GM10248 (cell line): ENCODE measurements around the gene SLAMF8.

Experiments
- CTCF ChIA-PET: fragments of 300-600 bp; sonication (Branson Sonifier 250); formaldehyde crosslinking; extraction: SDS; loops from one replicate; lab custom pipeline; 2021; ENCODE audit warnings: antibody characterized with exemption; lab: Yijun Ruan, JAX
- POLR2A ChIA-PET: fragments of 350-650 bp; sonication (Branson Sonifier 250); formaldehyde crosslinking; extraction: SDS; loops from one replicate; lab custom pipeline; 2020; ENCODE audit warnings: antibody characterized with exemption; lab: Yijun Ruan, JAX
- DNase-seq: peaks from one replicate; pipeline ENCODE4 v3.0.0; 2012; ENCODE audit errors: extremely low spot score
- TF ChIP-seq, protein P1 (sequence below): IDR thresholded peaks from 2 replicates; pipeline ENCODE4 v1.5.1; 2012; ENCODE audit warnings: mild to moderate bottlenecking, low read depth; ENCODE audit errors: extremely low read depth, missing control alignments, control extremely low read depth

The SLAMF8 gene

GRCh38 chr1:159849626-159850366, 23.1 kb downstream of the SLAMF8 start:
- ChIA-PET POLR2A (no interaction called here), CTCF (interaction anchor here (1.3 to 1.7 kb wide), 3 partner anchors 8 to 21 kb away, joined by 3 to 5 read pairs (median 3); no protein-coding TSS in a partner anchor)
- no peak for DNase-seq
- TF ChIP-seq, protein P1, sequence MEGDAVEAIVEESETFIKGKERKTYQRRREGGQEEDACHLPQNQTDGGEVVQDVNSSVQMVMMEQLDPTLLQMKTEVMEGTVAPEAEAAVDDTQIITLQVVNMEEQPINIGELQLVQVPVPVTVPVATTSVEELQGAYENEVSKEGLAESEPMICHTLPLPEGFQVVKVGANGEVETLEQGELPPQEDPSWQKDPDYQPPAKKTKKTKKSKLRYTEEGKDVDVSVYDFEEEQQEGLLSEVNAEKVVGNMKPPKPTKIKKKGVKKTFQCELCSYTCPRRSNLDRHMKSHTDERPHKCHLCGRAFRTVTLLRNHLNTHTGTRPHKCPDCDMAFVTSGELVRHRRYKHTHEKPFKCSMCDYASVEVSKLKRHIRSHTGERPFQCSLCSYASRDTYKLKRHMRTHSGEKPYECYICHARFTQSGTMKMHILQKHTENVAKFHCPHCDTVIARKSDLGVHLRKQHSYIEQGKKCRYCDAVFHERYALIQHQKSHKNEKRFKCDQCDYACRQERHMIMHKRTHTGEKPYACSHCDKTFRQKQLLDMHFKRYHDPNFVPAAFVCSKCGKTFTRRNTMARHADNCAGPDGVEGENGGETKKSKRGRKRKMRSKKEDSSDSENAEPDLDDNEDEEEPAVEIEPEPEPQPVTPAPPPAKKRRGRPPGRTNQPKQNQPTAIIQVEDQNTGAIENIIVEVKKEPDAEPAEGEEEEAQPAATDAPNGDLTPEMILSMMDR: no peak

DNA sequence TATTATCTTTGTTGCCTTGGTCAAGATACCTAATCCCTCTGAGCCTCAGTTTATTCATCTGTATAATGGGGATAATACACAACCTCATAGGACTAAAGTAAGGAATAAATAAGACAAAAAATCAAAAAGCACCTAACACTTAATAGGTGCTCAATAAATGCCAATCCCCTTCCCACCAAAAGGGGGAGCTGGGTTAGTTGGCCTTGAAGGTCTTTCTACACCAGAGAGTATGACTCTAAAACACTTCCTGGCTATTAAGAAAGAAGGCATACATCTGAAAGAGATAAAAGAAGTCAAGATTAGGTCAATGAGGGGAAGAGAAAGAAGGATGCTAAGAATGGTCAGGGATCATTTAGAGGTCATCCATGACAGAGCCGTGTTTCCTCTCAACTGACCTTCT, 24.7 kb downstream of the SLAMF8 start:
- no peak for DNase-seq
- TF ChIP-seq, protein P1: no peak
- ChIA-PET CTCF (interaction anchor here (1.1 to 2.4 kb wide), 4 partner anchors 9 to 156 kb away, joined by 3 to 6 read pairs (median 4); no protein-coding TSS in a partner anchor), POLR2A (no interaction called here)

- TF ChIP-seq, protein P1: no peak
- DNase-seq: no peak
- CTCF ChIA-PET: interaction anchor here (0.6 to 2.4 kb wide), 4 partner anchors 10 to 24 kb away, joined by 3 to 6 read pairs (median 4); no protein-coding TSS in a partner anchor
- POLR2A ChIA-PET: interaction anchor here (0.9 kb wide), 1 partner anchor 36 kb away, joined by 3 read pairs; no protein-coding TSS in a partner anchor
These were observed 26.9 kb downstream of the SLAMF8 start for GRCh38 chr1:159853417-159854115.

- no peak for DNase-seq
- TF ChIP-seq, protein P1: no peak
- ChIA-PET POLR2A (no interaction called here), CTCF (interaction anchor here (0.6 to 1.5 kb wide), 3 partner anchors 11 to 21 kb away, joined by 3 to 4 read pairs (median 4); no protein-coding TSS in a partner anchor)
These were observed 27.5 kb downstream of the SLAMF8 start for GRCh38 chr1:159854116-159854692.

GRCh38 chr1:159854693-159855192, 28.1 kb downstream of the SLAMF8 start:
- ChIA-PET CTCF (interaction anchor here (1.3 to 1.4 kb wide), 2 partner anchors 14 to 153 kb away, joined by 4 read pairs; no protein-coding TSS in a partner anchor), POLR2A (no interaction called here)
- TF ChIP-seq, protein P1: no peak
- peak; percentile 56 for DNase-seq

DNA sequence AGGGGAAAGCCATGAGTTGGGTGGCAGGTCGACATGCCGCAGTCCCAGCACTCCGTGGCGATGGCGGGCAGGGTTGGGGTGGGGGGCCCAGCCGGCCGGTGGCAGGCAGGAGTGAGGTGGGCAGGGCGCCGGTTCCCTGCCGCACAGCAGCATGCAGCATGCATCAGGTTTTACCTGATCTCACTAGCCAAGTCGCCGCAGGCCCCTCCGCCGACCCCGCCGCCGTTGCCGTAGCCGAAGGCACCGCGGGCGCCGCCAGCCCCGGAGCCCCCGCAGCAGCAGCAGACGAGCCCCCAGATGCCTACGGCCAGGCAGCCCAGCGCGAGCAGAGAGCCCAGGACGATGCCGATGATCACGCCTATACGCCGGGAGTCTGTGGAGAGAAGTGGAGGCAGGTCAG, 29.0 kb downstream of the SLAMF8 start:
- DNase-seq: no peak
- POLR2A ChIA-PET: no interaction called here
- TF ChIP-seq, protein P1: no peak
- CTCF ChIA-PET: interaction anchor here (1.3 to 1.4 kb wide), 2 partner anchors 13 to 152 kb away, joined by 4 read pairs; no protein-coding TSS in a partner anchor
